ENCODE data around the gene SOX14. TPM values are rescaled to one million over a fixed set of nuclear protein-coding genes. Genes with fewer than 3 reads are reported as not detected.
A peak's percentile ranks its signal among the peaks of the same experiment; 100 is the strongest.

Gene SOX14
- total RNA-seq, 2 donors from 2014 or later = not detected

DNA sequence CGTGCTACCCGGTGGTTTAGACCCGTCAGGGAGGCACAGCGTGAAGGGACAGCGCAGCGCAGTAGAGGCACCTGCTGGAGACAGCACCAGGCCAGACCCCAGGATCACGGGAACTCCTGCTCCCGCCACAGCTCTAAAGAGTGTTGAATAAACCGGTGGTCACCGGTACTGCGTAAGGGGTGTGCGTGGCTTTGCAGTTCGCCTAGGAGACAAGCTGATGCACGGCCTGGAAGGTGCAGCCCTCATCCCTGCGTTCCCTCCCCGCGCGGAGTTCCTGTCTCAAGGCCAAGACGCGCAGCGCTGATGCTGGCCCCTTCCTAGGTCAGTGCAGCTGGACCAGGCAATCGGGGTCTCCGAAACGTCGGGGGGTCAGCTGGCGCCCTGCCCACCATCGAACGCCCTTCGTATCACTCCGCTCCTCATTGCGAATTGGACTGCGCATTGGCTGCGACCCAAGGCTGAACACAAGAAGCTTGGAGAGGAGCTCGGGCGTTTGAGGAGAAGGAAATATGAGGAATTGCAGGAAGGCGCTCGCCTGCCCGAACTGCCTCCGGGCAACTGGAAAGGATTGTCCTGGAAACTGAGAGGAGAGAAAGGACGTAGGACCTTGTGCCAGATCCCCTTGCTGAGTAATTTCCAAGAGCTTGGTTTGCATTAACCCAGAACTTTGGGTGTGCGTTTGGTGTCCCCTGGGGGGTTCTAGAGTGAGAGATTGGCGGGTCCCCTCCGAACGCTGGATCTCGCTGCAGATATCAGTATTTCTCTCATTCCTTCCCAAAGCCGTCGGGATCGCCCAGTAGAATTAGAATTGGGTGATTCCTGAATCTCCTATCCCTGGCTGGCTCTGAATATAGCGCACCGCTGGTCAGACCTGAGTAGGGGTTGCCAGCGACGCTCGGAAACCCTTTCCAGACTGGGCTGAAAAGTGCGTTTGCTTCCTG, 2.3 kb upstream of the SOX14 start:
- no peak for DNase-seq
- H3K4me3 ChIP-seq = no peak overlapping the region
- no peaks in the 10 kb centered on the region for H3K4me1 ChIP-seq
- no peaks in the 10 kb centered on the region for H3K9me3 ChIP-seq
- intact Hi-C loops (cut with DNase I) = no loop called here
- TF ChIP-seq, protein P1, sequence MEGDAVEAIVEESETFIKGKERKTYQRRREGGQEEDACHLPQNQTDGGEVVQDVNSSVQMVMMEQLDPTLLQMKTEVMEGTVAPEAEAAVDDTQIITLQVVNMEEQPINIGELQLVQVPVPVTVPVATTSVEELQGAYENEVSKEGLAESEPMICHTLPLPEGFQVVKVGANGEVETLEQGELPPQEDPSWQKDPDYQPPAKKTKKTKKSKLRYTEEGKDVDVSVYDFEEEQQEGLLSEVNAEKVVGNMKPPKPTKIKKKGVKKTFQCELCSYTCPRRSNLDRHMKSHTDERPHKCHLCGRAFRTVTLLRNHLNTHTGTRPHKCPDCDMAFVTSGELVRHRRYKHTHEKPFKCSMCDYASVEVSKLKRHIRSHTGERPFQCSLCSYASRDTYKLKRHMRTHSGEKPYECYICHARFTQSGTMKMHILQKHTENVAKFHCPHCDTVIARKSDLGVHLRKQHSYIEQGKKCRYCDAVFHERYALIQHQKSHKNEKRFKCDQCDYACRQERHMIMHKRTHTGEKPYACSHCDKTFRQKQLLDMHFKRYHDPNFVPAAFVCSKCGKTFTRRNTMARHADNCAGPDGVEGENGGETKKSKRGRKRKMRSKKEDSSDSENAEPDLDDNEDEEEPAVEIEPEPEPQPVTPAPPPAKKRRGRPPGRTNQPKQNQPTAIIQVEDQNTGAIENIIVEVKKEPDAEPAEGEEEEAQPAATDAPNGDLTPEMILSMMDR (IDR thresholded peaks at IDR 0.05) = no peak
- H3K27me3 ChIP-seq = peaks cover 60% of the 10 kb centered on the region
- H3K27ac ChIP-seq = no peak overlapping the region
- no peak overlapping the region for H3K9ac ChIP-seq (ENCODE audit: low read depth in 2 of 2, low read length in 2 of 2)
- H3K36me3 ChIP-seq = no peaks in the 10 kb centered on the region

DNA sequence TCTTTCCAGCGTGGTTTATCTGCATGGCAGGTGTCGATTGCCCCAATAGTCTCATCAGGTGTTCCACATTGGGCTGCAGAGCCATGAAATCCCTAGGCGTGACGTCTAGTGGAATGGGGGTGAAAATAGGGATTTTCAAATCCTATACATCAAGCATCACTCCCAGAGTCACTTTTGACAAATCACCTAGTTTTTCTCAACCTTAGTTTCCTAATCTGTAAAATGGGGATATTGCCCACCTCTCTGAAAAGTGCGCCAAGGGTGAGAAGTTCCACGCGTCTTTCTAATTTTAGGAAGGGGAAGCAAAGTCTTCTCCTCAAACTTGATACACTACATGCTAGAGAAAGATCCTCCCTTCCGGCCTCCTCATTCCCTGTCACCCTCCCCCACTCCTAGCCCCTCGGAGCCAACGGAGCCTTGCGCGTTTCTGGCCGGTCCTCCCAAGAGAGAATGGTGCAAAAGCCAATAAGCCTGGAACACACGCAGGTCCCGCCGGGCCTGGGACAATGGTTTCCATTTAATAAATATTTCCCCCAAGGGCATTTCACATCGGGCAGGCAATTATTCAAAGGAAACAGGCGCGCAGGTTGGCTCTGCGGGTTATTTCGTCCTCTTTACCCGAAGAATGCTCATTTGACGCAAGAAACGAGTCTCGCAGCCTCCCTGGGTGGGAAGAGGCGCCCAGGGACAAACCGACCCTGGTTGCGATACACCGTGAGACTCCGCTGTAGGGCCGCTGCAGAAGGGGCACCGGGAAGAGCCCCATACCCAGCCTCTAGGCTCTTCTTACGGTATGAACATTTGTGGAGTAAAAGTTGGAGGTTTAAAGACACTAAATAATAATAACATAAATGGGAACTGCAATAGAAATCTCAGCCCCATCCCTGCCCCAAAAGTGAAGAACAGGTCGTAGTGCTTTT, 1.2 kb upstream of the SOX14 start:
- Histone ChIP-seq H3K9me3 (no peaks in the 10 kb centered on the region), H3K9ac (ENCODE audit: low read depth in 2 of 2, low read length in 2 of 2) (no peak overlapping the region), H3K4me3 (no peak overlapping the region), H3K27me3 (peaks cover 71% of the 10 kb centered on the region), H3K36me3 (no peaks in the 10 kb centered on the region), H3K27ac (no peak overlapping the region), H3K4me1 (no peaks in the 10 kb centered on the region)
- TF ChIP-seq, protein P1 (IDR thresholded peaks at IDR 0.05) = no peak
- no peak for DNase-seq
- intact Hi-C loops (cut with DNase I) = no loop called here

GRCh38 chr3:137763594-137763938, 549 bp upstream of the SOX14 start:
- no peaks in the 10 kb centered on the region for H3K9me3 ChIP-seq
- no peak for DNase-seq
- no peaks in the 10 kb centered on the region for H3K36me3 ChIP-seq
- H3K4me1 ChIP-seq = no peaks in the 10 kb centered on the region
- H3K27ac ChIP-seq = no peak overlapping the region
- H3K4me3 ChIP-seq = peak overlapping the region; percentile 13
- no peak overlapping the region for H3K9ac ChIP-seq (ENCODE audit: low read depth in 2 of 2, low read length in 2 of 2)
- TF ChIP-seq, protein P1 (IDR thresholded peaks at IDR 0.05) = no peak
- intact Hi-C loops (cut with DNase I) = no loop called here
- H3K27me3 ChIP-seq = peaks cover 76% of the 10 kb centered on the region

GRCh38 chr3:137764563-137765309, 621 bp downstream of the SOX14 start:
- Histone ChIP-seq H3K27ac (no peak overlapping the region), H3K36me3 (no peaks in the 10 kb centered on the region), H3K9me3 (no peaks in the 10 kb centered on the region), H3K4me1 (no peaks in the 10 kb centered on the region), H3K27me3 (peaks cover 88% of the 10 kb centered on the region), H3K9ac (ENCODE audit: low read depth in 2 of 2, low read length in 2 of 2) (no peak overlapping the region), H3K4me3 (no peak overlapping the region)
- intact Hi-C loops (cut with DNase I) = no loop called here
- TF ChIP-seq, protein P1 (IDR thresholded peaks at IDR 0.05) = no peak
- no peak for DNase-seq
